ENCODE data around the gene BTBD9.

DNA sequence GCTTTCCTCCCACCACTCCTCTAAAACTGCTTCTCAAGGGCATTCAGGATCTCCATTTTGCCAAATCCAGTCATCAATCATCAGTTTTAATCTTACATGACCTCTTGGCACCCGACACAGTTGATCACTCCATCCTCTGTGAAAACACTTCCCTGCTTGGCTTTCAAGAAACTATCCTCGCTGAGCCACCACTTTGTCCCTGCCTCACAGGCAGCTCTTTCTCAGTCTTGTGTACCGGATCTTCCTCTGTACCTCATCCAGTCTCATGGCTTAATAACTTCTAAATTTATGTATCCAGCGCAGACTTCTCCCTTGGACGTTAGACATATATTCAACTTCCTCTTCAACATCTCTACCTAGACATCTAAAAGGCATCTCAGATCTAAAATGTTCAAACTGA is 89.9 kb downstream of the BTBD9 start:
- TF ChIP-seq POLR2A (IDR thresholded peaks at IDR 0.05; ENCODE audit: low read length) (no peak), GATA1 (IDR thresholded peaks at IDR 0.05; ENCODE audit: low read depth, low read length) (no peak)

All from erythroblast (primary cell).